GM12878 (cell line): ENCODE measurements around the gene WFIKKN1. TPM values are rescaled to one million over a fixed set of nuclear protein-coding genes. Genes with fewer than 3 reads are reported as not detected.

Experiments used
- ATF2 ChIP-seq: IDR thresholded peaks from 2 replicates; pipeline ENCODE4 v1.6.1; 2012; ENCODE audit warnings: low read length, inconsistent platforms
- BCL3 ChIP-seq: IDR thresholded peaks from 2 replicates; pipeline ENCODE4 v1.6.1; 2011; ENCODE audit warnings: borderline replicate concordance, low read depth, mild to moderate bottlenecking, moderate library complexity, low read length; ENCODE audit not compliant: insufficient read depth, poor library complexity, severe bottlenecking
- BCLAF1 ChIP-seq: fragments of 450-650 bp; IDR thresholded peaks from 2 replicates; pipeline ENCODE4 v1.6.1; 2017; ENCODE audit warnings: antibody characterized with exemption, mild to moderate bottlenecking, moderate library complexity
- CBFB ChIP-seq: IDR thresholded peaks from 2 replicates; pipeline ENCODE4 v1.6.1; 2016; ENCODE audit warnings: antibody characterized with exemption, low read depth
- CHD1 ChIP-seq: IDR thresholded peaks from 2 replicates; pipeline ENCODE4 v1.6.1; 2012; ENCODE audit warnings: low read depth, low read length, improper control_type of control experiment
- CREB1 ChIP-seq: IDR thresholded peaks from 2 replicates; pipeline ENCODE4 v1.6.1; 2012; ENCODE audit warnings: low read depth, mild to moderate bottlenecking, inconsistent platforms
- CREM ChIP-seq: IDR thresholded peaks from 2 replicates; pipeline ENCODE4 v1.6.1; 2014; ENCODE audit warnings: antibody characterized with exemption, low read depth
- ETV6 ChIP-seq, 2 experiments: fragments of 450-650 bp in 1 of 2; IDR thresholded peaks in 1 of 2; conservative IDR thresholded peaks in 1 of 2; 2 replicates each; pipeline ENCODE4 v1.6.1; 2014; ENCODE audit warnings: antibody characterized with exemption in 1 of 2, borderline replicate concordance in 1 of 2, low read depth in 1 of 2, mild to moderate bottlenecking in 1 of 2, moderate library complexity in 1 of 2
- FOXK2 ChIP-seq: fragments of 450-650 bp; IDR thresholded peaks from 2 replicates; pipeline ENCODE4 v1.6.1; 2017; ENCODE audit warnings: mild to moderate bottlenecking, moderate library complexity
- FOXM1 ChIP-seq: IDR thresholded peaks from 2 replicates; pipeline ENCODE4 v1.6.1; 2012; ENCODE audit warnings: low read depth, mild to moderate bottlenecking, inconsistent platforms, low read length, moderate library complexity
- LARP7 ChIP-seq: fragments of 450-650 bp; IDR thresholded peaks from 2 replicates; pipeline ENCODE4 v1.6.1; 2017; ENCODE audit warnings: mild to moderate bottlenecking
- MEF2A ChIP-seq: IDR thresholded peaks from 2 replicates; pipeline ENCODE4 v1.6.1; 2011; ENCODE audit warnings: low read depth, mild to moderate bottlenecking, low read length, moderate library complexity; ENCODE audit not compliant: insufficient read depth
- NR2C2 ChIP-seq: IDR thresholded peaks from 2 replicates; pipeline ENCODE4 v1.6.1; 2011; ENCODE audit warnings: borderline replicate concordance, low read depth; ENCODE audit not compliant: control insufficient read depth, insufficient read length
- PML ChIP-seq: IDR thresholded peaks from 2 replicates; pipeline ENCODE4 v1.6.1; 2012; ENCODE audit warnings: low read length, inconsistent platforms
- PRDM15 ChIP-seq: fragments of 450-650 bp; formaldehyde crosslinking; IDR thresholded peaks from 2 replicates; pipeline ENCODE4 v1.4.0; 2020; ENCODE audit warnings: mild to moderate bottlenecking, moderate library complexity
- RB1 ChIP-seq: fragments of 450-650 bp; formaldehyde crosslinking; IDR thresholded peaks from 2 replicates; pipeline ENCODE4 v1.6.1; 2017; ENCODE audit warnings: mild to moderate bottlenecking, borderline replicate concordance
- SMC3 ChIP-seq: IDR thresholded peaks from 2 replicates; pipeline ENCODE4 v1.6.1; 2011; ENCODE audit warnings: low read length, improper control_type of control experiment, borderline replicate concordance
- SRF ChIP-seq, 2 experiments: IDR thresholded peaks; 2 replicates each; pipeline ENCODE4 v1.6.1; 2011; ENCODE audit warnings: low read depth in 2 of 2, low read length in 2 of 2, mild to moderate bottlenecking in 1 of 2, moderate library complexity in 1 of 2
- USF1 ChIP-seq: IDR thresholded peaks from 2 replicates; pipeline ENCODE4 v1.6.1; 2011; ENCODE audit warnings: borderline replicate concordance, low read depth, mild to moderate bottlenecking, moderate library complexity, mixed read lengths, low read length; ENCODE audit not compliant: insufficient read depth; ENCODE audit errors: extremely low read length
- YY1 ChIP-seq: IDR thresholded peaks from 2 replicates; pipeline ENCODE4 v1.6.1; 2011; ENCODE audit warnings: low read depth, mild to moderate bottlenecking, low read length
- ZNF217 ChIP-seq: fragments of 450-650 bp; IDR thresholded peaks from 2 replicates; pipeline ENCODE4 v1.6.1; 2017; ENCODE audit warnings: antibody characterized with exemption, mild to moderate bottlenecking
- polyA plus RNA-seq, 11 experiments: library from polyadenylated mRNA; depleted of rRNA in 4 of 11; unstranded in 6 of 11; stranded (reverse) in 5 of 11; fragments of >200 nt; fragmentation: Nextera tagmentation in 4 of 11; fragmentation: Illumina TruSeq in 1 of 11; extraction: Ambion mirVana in 4 of 11; extraction: Trizol in 1 of 11; gene quantifications; 1 replicate in 1 of 11; 2 replicates in 10 of 11; pipeline versions ENCODE4 v1.2.1 to v1.2.3, GENCODE V29; 2011 to 2016; ENCODE audit warnings: inconsistent platforms in 2 of 11, missing spikeins in 2 of 11, low read depth in 1 of 11
- total RNA-seq, 4 experiments: library from RNA; depleted of rRNA in 3 of 4; stranded (reverse); fragments of >200 nt in 3 of 4; fragmentation: Illumina TruSeq in 1 of 4; extraction: Trizol in 1 of 4; gene quantifications; 2 replicates each; pipeline versions ENCODE4 v1.2.1 to v1.2.3, GENCODE V29; 2013 to 2021

The WFIKKN1 gene
- total and polyA plus RNA-seq, 10 of the 15 experiments (the other 5 are each of a cell fraction or from before 2014, with no cell fraction given), result 0.01 to 0.41 (median 0.05) TPM; not detected in 2

GRCh38 chr16:589658-590187 lies 41.1 kb upstream of the WFIKKN1 start, which contains the start of gene RAB40C (continued):
- TF ChIP-seq BCLAF1, result no peak
- no peak for TF ChIP-seq ZNF217
- no peak for TF ChIP-seq LARP7
- TF ChIP-seq CHD1, result no peak
- TF ChIP-seq PRDM15 (CRISPR knock-in tag), result no peak
- no peak for TF ChIP-seq NR2C2
- no peak for TF ChIP-seq USF1
- TF ChIP-seq YY1, result 0 out of 2 replicates have a peak, but pooled peaks have one; percentile 31
- TF ChIP-seq PML, result no peak
- no peak for TF ChIP-seq FOXM1
- 0 out of 2 replicates have a peak, but pooled peaks have one; percentile 5 for TF ChIP-seq SMC3
- peak; percentile 90 for TF ChIP-seq CREB1
- TF ChIP-seq ATF2, result no peak
- no peak for TF ChIP-seq FOXK2
- no peak for TF ChIP-seq BCL3
- no peak for TF ChIP-seq CBFB
- no peak for TF ChIP-seq SRF (IDR thresholded peaks at IDR 0.05; ENCODE audit: low read depth in 2 of 2, low read length in 2 of 2)
- no peak for TF ChIP-seq ETV6 (conservative IDR thresholded peaks at IDR 0.05 in 1 of 2, IDR thresholded peaks at IDR 0.05 in 1 of 2; ENCODE audit: borderline replicate concordance in 1 of 2, low read depth in 1 of 2)
- no peak for TF ChIP-seq RB1
- no peak for TF ChIP-seq MEF2A
- peak; percentile 59 for TF ChIP-seq CREM
